Neuronal stem cell (in vitro differentiated cells): Measurements from ENCODE around the gene COX4I1.

Source experiments
- DNase-seq: peaks from one replicate; pipeline ENCODE4 v3.0.0-alpha.2; 2013; ENCODE audit warnings: low spot score
- H2AFZ ChIP-seq: one replicate; pipeline ENCODE4 v1.6.1; 2013; ENCODE audit warnings: mild to moderate bottlenecking, low read length, inconsistent platforms
- H2AK5ac ChIP-seq: 2 replicates; pipeline ENCODE4 v1.6.1; 2013; ENCODE audit warnings: low read depth, mild to moderate bottlenecking, inconsistent platforms, low read length, moderate library complexity, mixed read lengths
- H2BK120ac ChIP-seq: 2 replicates; pipeline ENCODE4 v1.6.1; 2013; ENCODE audit warnings: low read depth, mild to moderate bottlenecking, inconsistent platforms, low read length, moderate library complexity, mixed read lengths
- H2BK12ac ChIP-seq: one replicate; pipeline ENCODE4 v1.6.1; 2013; ENCODE audit warnings: low read length, inconsistent platforms
- H2BK15ac ChIP-seq: 2 replicates; pipeline ENCODE4 v1.6.1; 2013; ENCODE audit warnings: mild to moderate bottlenecking, low read length, inconsistent platforms, mixed read lengths
- H2BK5ac ChIP-seq: one replicate; pipeline ENCODE4 v1.6.1; 2013; ENCODE audit warnings: inconsistent platforms, mild to moderate bottlenecking, low read length, moderate library complexity
- H3K14ac ChIP-seq: one replicate; pipeline ENCODE4 v1.6.1; 2013; ENCODE audit warnings: low read length, inconsistent platforms
- H3K18ac ChIP-seq: 2 replicates; pipeline ENCODE4 v1.6.1; 2013; ENCODE audit warnings: low read length, inconsistent platforms
- H3K23ac ChIP-seq: 2 replicates; pipeline ENCODE4 v1.6.1; 2013; ENCODE audit warnings: low read depth, mild to moderate bottlenecking, mixed read lengths, low read length, inconsistent platforms; ENCODE audit not compliant: poor library complexity
- H3K27ac ChIP-seq: replicated peaks from 3 replicates; pipeline ENCODE4 v1.5.1; 2013; ENCODE audit warnings: low read length, inconsistent platforms
- H3K27me3 ChIP-seq, 3 experiments: 2 replicates each; pipeline ENCODE4 v1.6.1; 2013; ENCODE audit warnings: low read length in 3 of 3, mild to moderate bottlenecking in 2 of 3, inconsistent platforms in 1 of 3, low read depth in 1 of 3, mixed read lengths in 1 of 3, moderate library complexity in 1 of 3; ENCODE audit not compliant: control insufficient read depth in 3 of 3, insufficient read depth in 3 of 3
- H3K36me3 ChIP-seq, 2 donors: replicated peaks in 1 of 2; 2 replicates each; pipeline ENCODE4 v1.6.1; 2013; ENCODE audit warnings: low read length in 2 of 2; ENCODE audit not compliant: control insufficient read depth in 2 of 2, insufficient read depth in 2 of 2
- H3K4ac ChIP-seq: 2 replicates; pipeline ENCODE4 v1.6.1; 2013; ENCODE audit warnings: inconsistent platforms, mild to moderate bottlenecking, low read length, moderate library complexity
- H3K4me1 ChIP-seq, 2 donors: 1 replicate in 1 of 2; 2 replicates in 1 of 2; pipeline ENCODE4 v1.6.1; 2013; ENCODE audit warnings: low read length in 2 of 2, low read depth in 1 of 2; ENCODE audit not compliant: control insufficient read depth in 2 of 2, insufficient read depth in 1 of 2
- H3K4me2 ChIP-seq: one replicate; pipeline ENCODE4 v1.6.1; 2013; ENCODE audit warnings: mild to moderate bottlenecking, low read length, inconsistent platforms; ENCODE audit not compliant: insufficient read depth, poor library complexity, severe bottlenecking
- H3K4me3 ChIP-seq, 2 donors: 2 replicates each; pipeline ENCODE4 v1.5.1; 2013; ENCODE audit warnings: low read length in 2 of 2, mild to moderate bottlenecking in 2 of 2, inconsistent platforms in 1 of 2, moderate library complexity in 1 of 2
- H3K79me1 ChIP-seq: one replicate; pipeline ENCODE4 v1.6.1; 2013; ENCODE audit warnings: low read depth, mild to moderate bottlenecking, inconsistent platforms, low read length, moderate library complexity
- H3K9ac ChIP-seq: one replicate; pipeline ENCODE4 v1.6.1; 2013; ENCODE audit warnings: mild to moderate bottlenecking, low read depth, low read length, inconsistent platforms; ENCODE audit not compliant: poor library complexity
- H3K9me3 ChIP-seq, 2 donors: replicated peaks in 1 of 2; 2 replicates each; pipeline versions ENCODE3 to v1.6.1; 2013; ENCODE audit warnings: low read length in 2 of 2, mild to moderate bottlenecking in 2 of 2, inconsistent platforms in 1 of 2, low read depth in 1 of 2, mixed read lengths in 1 of 2, moderate library complexity in 1 of 2; ENCODE audit not compliant: control insufficient read depth in 2 of 2, insufficient read depth in 1 of 2
- H4K8ac ChIP-seq: one replicate; pipeline ENCODE4 v1.6.1; 2013; ENCODE audit warnings: low read depth, mild to moderate bottlenecking, inconsistent platforms, low read length, moderate library complexity
- H4K91ac ChIP-seq: one replicate; pipeline ENCODE4 v1.6.1; 2013; ENCODE audit warnings: low read length, low read depth, mild to moderate bottlenecking, inconsistent platforms; ENCODE audit not compliant: poor library complexity
- WGBS, 2 donors: extraction: QIAGEN DNeasy Blood & Tissue Kit; methylation state at CpG; one replicate each; pipeline ENCODE4 v1.1.7; 2013; ENCODE audit warnings: missing lambda C conversion rate in 2 of 2, mixed read lengths in 1 of 2; ENCODE audit not compliant: insufficient read length in 2 of 2, insufficient replicate concordance in 1 of 2; ENCODE audit errors: extremely low coverage in 2 of 2; 5-methylcytosine and 5-hydroxymethylcytosine counted together

The COX4I1 gene

DNA sequence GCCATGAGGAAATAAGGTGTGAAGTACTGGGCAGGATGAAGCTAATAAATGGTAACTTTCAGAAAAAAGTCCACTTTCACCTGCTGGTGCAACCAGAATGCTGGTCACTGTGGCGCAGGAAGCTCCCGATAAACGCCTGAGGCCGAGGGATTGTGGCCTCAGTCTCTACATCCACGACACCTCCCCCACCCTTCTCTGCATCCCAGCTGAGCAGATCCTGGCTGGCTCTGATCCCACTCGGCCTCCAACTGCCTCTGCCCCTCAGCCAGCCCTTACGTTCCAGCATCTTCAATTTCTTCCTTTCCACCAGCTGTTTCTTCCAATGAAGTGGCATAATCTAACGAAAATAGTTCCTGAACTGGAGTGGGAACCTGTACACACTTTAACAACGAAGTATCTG lies 49.5 kb downstream of the COX4I1 start:
- Histone ChIP-seq H2AK5ac (no peak overlapping the region), H2BK120ac (no peak overlapping the region), H3K23ac (no peak overlapping the region), H3K4ac (no peak overlapping the region), H3K4me3 (no peak overlapping the region), H2BK12ac (no peak overlapping the region), H2BK15ac (no peak overlapping the region), H3K9me3 (no peaks in the 10 kb centered on the region), H3K14ac (peak overlapping the region; percentile 31), H2BK5ac (no peak overlapping the region), H2AFZ (no peak overlapping the region), H4K8ac (no peak overlapping the region), H3K9ac (no peak overlapping the region), H4K91ac (no peak overlapping the region), H3K18ac (no peak overlapping the region), H3K4me1 (peaks cover 5 to 6% of the 10 kb centered on the region in 2 donors), H3K79me1 (no peaks in the 10 kb centered on the region), H3K36me3 (peaks cover 0 to 2% of the 10 kb centered on the region in 2 donors), H3K27me3 (peaks cover 0 to 25% (median 0%) of the 10 kb centered on the region in 3 experiments), H3K4me2 (peak overlapping the region; percentile 4), H3K27ac (no peak overlapping the region)
- WGBS, 2 donors: no CpG with 5 or more reads among the region's 9 CpGs
- no peak for DNase-seq

DNA sequence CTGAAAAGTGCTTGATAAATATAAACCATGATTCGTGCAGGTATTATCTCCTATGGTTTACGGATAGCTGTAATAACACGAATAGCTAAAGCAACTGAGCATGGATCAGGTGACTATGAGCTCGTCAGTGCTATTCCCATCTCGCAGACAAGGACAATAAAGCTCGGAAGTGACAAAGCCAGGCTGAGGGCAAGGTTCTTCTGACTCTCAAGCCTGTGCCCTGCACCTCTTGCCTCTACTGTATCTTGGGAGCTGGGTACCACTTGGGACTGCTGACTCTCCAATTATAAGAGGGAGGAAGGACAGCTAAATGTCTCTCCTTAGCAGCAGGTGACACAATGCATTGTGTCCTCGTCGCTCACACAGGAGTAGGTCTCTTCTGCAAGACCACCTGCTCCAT lies 49.9 kb downstream of the COX4I1 start:
- H3K79me1 ChIP-seq: no peaks in the 10 kb centered on the region
- no peaks in the 10 kb centered on the region for H3K9me3 ChIP-seq
- no peak overlapping the region for H3K4me3 ChIP-seq
- H2BK120ac ChIP-seq: no peak overlapping the region
- H2BK12ac ChIP-seq: no peak overlapping the region
- H3K4me2 ChIP-seq: no peak overlapping the region
- H2AK5ac ChIP-seq: no peak overlapping the region
- H2BK15ac ChIP-seq: no peak overlapping the region
- H3K27ac ChIP-seq: no peak overlapping the region
- H3K18ac ChIP-seq: no peak overlapping the region
- H2AFZ ChIP-seq: no peak overlapping the region
- no peak overlapping the region for H4K91ac ChIP-seq
- peaks cover 5 to 6% of the 10 kb centered on the region in 2 donors for H3K4me1 ChIP-seq
- no CpG with 5 or more reads among the region's 8 CpGs for WGBS, 2 donors
- H3K14ac ChIP-seq: no peak overlapping the region
- H4K8ac ChIP-seq: no peak overlapping the region
- peaks cover 0 to 25% (median 0%) of the 10 kb centered on the region in 3 experiments for H3K27me3 ChIP-seq
- H3K36me3 ChIP-seq: peaks cover 0 to 2% of the 10 kb centered on the region in 2 donors
- H3K9ac ChIP-seq: no peak overlapping the region
- H3K4ac ChIP-seq: no peak overlapping the region
- H2BK5ac ChIP-seq: no peak overlapping the region
- H3K23ac ChIP-seq: no peak overlapping the region
- DNase-seq: no peak

DNA sequence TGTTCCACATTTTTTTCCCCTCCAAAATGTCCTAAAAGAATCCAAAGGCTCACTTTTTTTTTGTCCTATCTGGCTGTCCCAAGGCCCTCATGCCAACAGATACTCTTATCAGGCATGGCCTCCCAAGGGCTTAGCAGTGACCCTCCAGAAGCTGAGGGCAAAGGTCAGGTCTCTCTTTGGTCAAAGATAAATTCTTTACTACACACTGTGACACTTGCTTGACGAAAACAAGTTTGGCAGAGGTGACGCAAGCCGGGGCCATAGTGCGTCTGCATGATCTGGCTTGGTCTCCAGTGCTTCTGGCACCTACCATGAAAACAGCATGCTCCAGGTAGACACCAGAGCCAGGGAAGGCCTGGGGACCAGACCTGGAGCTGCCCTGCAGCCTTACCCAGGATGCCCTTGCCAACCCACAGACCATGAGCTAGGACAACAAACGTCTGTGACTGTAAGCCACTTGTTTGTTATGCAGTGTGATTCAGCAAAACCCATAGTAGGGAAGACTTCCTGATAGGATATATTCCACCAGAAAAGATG lies 50.9 kb downstream of the COX4I1 start:
- H3K14ac ChIP-seq: no peak overlapping the region
- no peak overlapping the region for H2BK12ac ChIP-seq
- peaks cover 0 to 2% of the 10 kb centered on the region in 2 donors for H3K36me3 ChIP-seq
- no peaks in the 10 kb centered on the region for H3K79me1 ChIP-seq
- H3K23ac ChIP-seq: no peak overlapping the region
- H3K4me1 ChIP-seq: peaks cover 5 to 6% of the 10 kb centered on the region in 2 donors
- H2BK120ac ChIP-seq: no peak overlapping the region
- H4K8ac ChIP-seq: no peak overlapping the region
- no peak overlapping the region for H3K4me3 ChIP-seq
- H3K9ac ChIP-seq: no peak overlapping the region
- H2BK15ac ChIP-seq: no peak overlapping the region
- H3K18ac ChIP-seq: no peak overlapping the region
- H3K4ac ChIP-seq: no peak overlapping the region
- no peak overlapping the region for H3K4me2 ChIP-seq
- no peak overlapping the region for H2BK5ac ChIP-seq
- H2AFZ ChIP-seq: no peak overlapping the region
- H3K27ac ChIP-seq: no peak overlapping the region
- no peak overlapping the region for H4K91ac ChIP-seq
- no peak overlapping the region for H2AK5ac ChIP-seq
- no peaks in the 10 kb centered on the region for H3K9me3 ChIP-seq
- peaks cover 0 to 20% (median 0%) of the 10 kb centered on the region in 3 experiments for H3K27me3 ChIP-seq
- DNase-seq: no peak
- WGBS, 2 donors: no CpG with 5 or more reads among the region's 5 CpGs

DNA sequence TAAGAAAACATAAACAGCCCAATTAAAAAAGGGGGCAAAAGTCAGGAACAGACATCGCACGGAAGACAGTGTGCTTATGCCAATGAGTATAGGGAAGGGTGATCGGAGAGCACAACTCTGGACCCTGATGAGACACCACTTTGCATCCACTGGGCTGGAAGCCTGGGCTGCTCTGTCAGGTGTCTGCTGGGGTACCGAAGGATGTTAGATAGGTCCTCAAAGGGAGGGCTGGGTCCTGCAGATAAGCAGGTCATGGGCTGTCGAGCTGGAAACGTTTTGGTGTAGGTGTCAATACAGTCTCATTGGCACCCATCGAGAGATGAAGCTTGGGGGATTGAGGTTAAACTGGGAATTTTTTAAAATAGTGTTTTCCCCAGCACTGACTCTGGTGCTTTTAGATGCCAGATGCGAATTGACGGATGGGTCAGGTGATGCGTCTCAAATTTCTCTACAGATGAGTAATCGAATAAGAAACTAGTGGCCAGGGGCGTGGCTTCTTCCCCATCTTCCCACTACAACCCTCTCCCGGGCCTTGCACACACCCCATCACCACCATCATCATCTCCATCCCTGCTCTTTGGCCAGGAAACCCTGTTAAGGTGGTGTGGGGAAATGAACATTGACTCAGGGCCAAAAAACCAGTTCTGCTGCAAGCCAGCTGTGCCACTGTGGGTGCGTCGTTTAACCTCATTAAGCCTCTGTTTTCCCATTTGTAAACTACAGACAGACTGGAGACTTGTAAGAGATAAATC lies 51.7 kb downstream of the COX4I1 start:
- WGBS, 2 donors: no CpG with 5 or more reads among the region's 15 CpGs

More for the DNA sequence above, 51.7 kb downstream of the COX4I1 start:
- peaks cover 0 to 20% (median 0%) of the 10 kb centered on the region in 3 experiments for H3K27me3 ChIP-seq
- no peak overlapping the region for H2BK15ac ChIP-seq
- H3K14ac ChIP-seq: no peak overlapping the region
- H3K9me3 ChIP-seq: no peaks in the 10 kb centered on the region
- H3K18ac ChIP-seq: no peak overlapping the region
- H3K36me3 ChIP-seq: peaks cover 0 to 2% of the 10 kb centered on the region in 2 donors
- peaks cover 5 to 6% of the 10 kb centered on the region in 2 donors for H3K4me1 ChIP-seq
- no peak overlapping the region for H3K23ac ChIP-seq
- no peak overlapping the region for H2BK12ac ChIP-seq
- no peak overlapping the region for H2BK120ac ChIP-seq
- H4K91ac ChIP-seq: no peak overlapping the region
- DNase-seq: no peak
- H4K8ac ChIP-seq: no peak overlapping the region
- H2AK5ac ChIP-seq: no peak overlapping the region
- H3K4ac ChIP-seq: no peak overlapping the region
- H3K79me1 ChIP-seq: no peaks in the 10 kb centered on the region
- no peak overlapping the region for H2AFZ ChIP-seq
- no peak overlapping the region for H3K9ac ChIP-seq
- no peak overlapping the region for H3K27ac ChIP-seq
- H3K4me3 ChIP-seq: no peak overlapping the region
- H2BK5ac ChIP-seq: no peak overlapping the region
- H3K4me2 ChIP-seq: no peak overlapping the region
